Hindlimb muscle (tissue), 1 donor: ENCODE data around the gene NADK2. TPM values are rescaled to one million over a fixed set of nuclear protein-coding genes. Genes with fewer than 3 reads are reported as not detected.

Source experiments
- DNase-seq: peaks from one replicate; pipeline ENCODE4 v3.0.0-alpha.2; 2013
- polyA plus RNA-seq: library from polyadenylated mRNA; unstranded; fragments of 120-200 nt; gene quantifications from one replicate; pipeline ENCODE4 v1.2.1, GENCODE V29; 2013; ENCODE audit not compliant: insufficient read length

Gene NADK2
- polyA plus RNA-seq, 1 donor: 45.3 TPM

GRCh38 chr5:36246036-36246800 is 4.5 kb upstream of the NADK2 start:
- DNase-seq: no peak

GRCh38 chr5:36244076-36244475 is 2.4 kb upstream of the NADK2 start:
- no peak for DNase-seq

- DNase-seq: no peak
These were observed 1.9 kb upstream of the NADK2 start for GRCh38 chr5:36243653-36244052.

GRCh38 chr5:36242534-36243485 is 1.1 kb upstream of the NADK2 start:
- peak; percentile 34 for DNase-seq

- DNase-seq: peak; percentile 83
These were observed 720 bp downstream of the NADK2 start for GRCh38 chr5:36240779-36241630.

- DNase-seq: no peak
These were observed 2.1 kb downstream of the NADK2 start for GRCh38 chr5:36239370-36240293.

- no peak for DNase-seq
These were observed 3.0 kb downstream of the NADK2 start for GRCh38 chr5:36238502-36239295.

- no peak for DNase-seq
These were observed 4.0 kb downstream of the NADK2 start for GRCh38 chr5:36237751-36238150.

- no peak for DNase-seq
These were observed 4.9 kb downstream of the NADK2 start for GRCh38 chr5:36236801-36237200.

- no peak for DNase-seq
These were observed 9.2 kb downstream of the NADK2 start for GRCh38 chr5:36232533-36232932.

GRCh38 chr5:36230151-36230790 is 11.5 kb downstream of the NADK2 start:
- DNase-seq: no peak

GRCh38 chr5:36228505-36228904 is 13.2 kb downstream of the NADK2 start:
- DNase-seq: no peak

GRCh38 chr5:36227046-36227445 is 14.7 kb downstream of the NADK2 start:
- DNase-seq: no peak

GRCh38 chr5:36222620-36223019 is 19.1 kb downstream of the NADK2 start:
- DNase-seq: no peak

- no peak for DNase-seq
These were observed 23.7 kb downstream of the NADK2 start for GRCh38 chr5:36217988-36218387.

- no peak for DNase-seq
These were observed 24.2 kb downstream of the NADK2 start for GRCh38 chr5:36217567-36217966.

- DNase-seq: no peak
These were observed 25.8 kb downstream of the NADK2 start for GRCh38 chr5:36215910-36216309.

GRCh38 chr5:36214436-36214835 is 27.3 kb downstream of the NADK2 start:
- DNase-seq: no peak

GRCh38 chr5:36209664-36210063 is 32.1 kb downstream of the NADK2 start:
- DNase-seq: no peak

GRCh38 chr5:36208786-36209185 is 32.9 kb downstream of the NADK2 start:
- no peak for DNase-seq
